AG09319 (cell line): ENCODE measurements around the gene PAQR6.
A peak's percentile ranks its signal among the peaks of the same experiment; 100 is the strongest.

Experiments
- DNase-seq: peaks from one replicate; pipeline ENCODE4 v3.0.0-alpha.2; 2010; ENCODE audit warnings: low read depth; ENCODE audit errors: extremely low read depth
- TF ChIP-seq, protein P1 (sequence below): IDR thresholded peaks from 2 replicates; pipeline ENCODE4 v1.5.1; 2011; ENCODE audit warnings: low read depth, mild to moderate bottlenecking, inconsistent platforms, low read length, moderate library complexity

Gene PAQR6

GRCh38 chr1:156262461-156263287 is 14.8 kb upstream of the PAQR6 start:
- TF ChIP-seq, protein P1, sequence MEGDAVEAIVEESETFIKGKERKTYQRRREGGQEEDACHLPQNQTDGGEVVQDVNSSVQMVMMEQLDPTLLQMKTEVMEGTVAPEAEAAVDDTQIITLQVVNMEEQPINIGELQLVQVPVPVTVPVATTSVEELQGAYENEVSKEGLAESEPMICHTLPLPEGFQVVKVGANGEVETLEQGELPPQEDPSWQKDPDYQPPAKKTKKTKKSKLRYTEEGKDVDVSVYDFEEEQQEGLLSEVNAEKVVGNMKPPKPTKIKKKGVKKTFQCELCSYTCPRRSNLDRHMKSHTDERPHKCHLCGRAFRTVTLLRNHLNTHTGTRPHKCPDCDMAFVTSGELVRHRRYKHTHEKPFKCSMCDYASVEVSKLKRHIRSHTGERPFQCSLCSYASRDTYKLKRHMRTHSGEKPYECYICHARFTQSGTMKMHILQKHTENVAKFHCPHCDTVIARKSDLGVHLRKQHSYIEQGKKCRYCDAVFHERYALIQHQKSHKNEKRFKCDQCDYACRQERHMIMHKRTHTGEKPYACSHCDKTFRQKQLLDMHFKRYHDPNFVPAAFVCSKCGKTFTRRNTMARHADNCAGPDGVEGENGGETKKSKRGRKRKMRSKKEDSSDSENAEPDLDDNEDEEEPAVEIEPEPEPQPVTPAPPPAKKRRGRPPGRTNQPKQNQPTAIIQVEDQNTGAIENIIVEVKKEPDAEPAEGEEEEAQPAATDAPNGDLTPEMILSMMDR, result no peak
- DNase-seq, result peak; percentile 57

DNA sequence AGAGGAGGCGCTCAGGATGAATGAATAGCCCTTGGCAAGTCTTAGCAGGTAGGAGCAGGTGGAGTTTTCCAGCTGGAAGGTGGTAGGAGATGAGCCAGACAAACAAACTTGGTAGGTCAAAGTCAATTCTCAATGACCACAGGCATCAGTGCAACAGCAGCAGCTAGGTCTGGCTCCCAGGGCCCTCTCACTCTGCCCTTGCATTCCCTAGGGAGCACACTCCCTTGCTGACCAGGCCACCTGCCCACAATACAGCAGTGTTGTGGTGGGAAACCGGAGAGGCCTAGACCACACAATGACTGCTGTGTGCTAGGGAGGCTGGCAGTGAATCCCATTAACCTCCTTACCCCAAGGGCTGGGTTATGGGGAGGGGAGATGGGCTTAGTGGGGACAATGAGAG is 13.0 kb upstream of the PAQR6 start:
- DNase-seq, result no peak
- TF ChIP-seq, protein P1, result no peak

- DNase-seq, result no peak
- TF ChIP-seq, protein P1, result no peak
These were observed 11.9 kb upstream of the PAQR6 start for GRCh38 chr1:156259805-156260204.

- TF ChIP-seq, protein P1, result no peak
- no peak for DNase-seq
These were observed 11.0 kb upstream of the PAQR6 start for GRCh38 chr1:156258859-156259258.

- DNase-seq, result no peak
- TF ChIP-seq, protein P1, result no peak
These were observed 9.9 kb upstream of the PAQR6 start for GRCh38 chr1:156257711-156258110.

GRCh38 chr1:156253634-156254033 is 5.8 kb upstream of the PAQR6 start:
- TF ChIP-seq, protein P1, result no peak
- no peak for DNase-seq

DNA sequence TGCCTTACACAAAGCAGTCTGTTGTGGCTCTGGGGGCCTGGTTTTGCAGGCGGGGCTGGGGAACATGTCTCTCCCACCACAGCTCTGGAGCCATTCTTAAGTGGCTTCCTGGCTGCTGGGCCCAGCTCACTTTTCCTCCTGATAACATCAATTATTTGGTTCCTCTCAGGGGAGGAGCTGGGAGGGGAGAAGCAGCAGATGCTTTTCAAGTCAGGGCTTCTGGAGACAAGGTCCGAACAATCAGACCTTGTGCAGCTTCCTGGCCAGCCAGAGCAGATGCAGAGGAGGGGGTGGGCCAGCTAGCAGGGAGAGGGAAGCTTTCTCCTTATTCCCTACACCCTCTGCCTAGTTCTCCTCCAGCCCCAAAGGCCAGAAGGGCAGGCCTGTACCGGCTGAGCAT is 3.7 kb upstream of the PAQR6 start:
- TF ChIP-seq, protein P1, result no peak
- no peak for DNase-seq
